DOHH2 (cell line): Measurements from ENCODE around the gene EML6.

Experiments
- H3F3A ChIP-seq: fragments of 200-600 bp; sonication (generic), shearing (Covaris generic); 2 replicates; pipeline ENCODE4 v1.6.0; 2016; ENCODE audit warnings: antibody characterized with exemption, mild to moderate bottlenecking; ENCODE audit not compliant: control insufficient read depth, insufficient read depth
- H3K27ac ChIP-seq: fragments of 200-600 bp; sonication (generic); 2 replicates; pipeline ENCODE4 v1.5.1; 2014; ENCODE audit warnings: low read depth, mild to moderate bottlenecking, low read length, moderate library complexity
- H3K27me3 ChIP-seq: fragments of 200-600 bp; sonication (generic); 2 replicates; pipeline ENCODE4 v1.6.1; 2014; ENCODE audit warnings: mild to moderate bottlenecking, low read length, mixed read lengths; ENCODE audit not compliant: control insufficient read depth
- H3K36me3 ChIP-seq: fragments of 200-600 bp; sonication (generic); 2 replicates; pipeline ENCODE4 v1.6.1; 2014; ENCODE audit warnings: mild to moderate bottlenecking, low read length, moderate library complexity, mixed read lengths; ENCODE audit not compliant: control insufficient read depth
- H3K4me1 ChIP-seq: fragments of 200-600 bp; sonication (generic); 2 replicates; pipeline ENCODE4 v1.6.1; 2014; ENCODE audit warnings: mild to moderate bottlenecking, low read length, mixed read lengths; ENCODE audit not compliant: control insufficient read depth
- H3K4me2 ChIP-seq: fragments of 200-600 bp; sonication (generic); 2 replicates; pipeline ENCODE4 v1.6.0; 2014; ENCODE audit warnings: mild to moderate bottlenecking, low read length, moderate library complexity
- H3K4me3 ChIP-seq: fragments of 200-600 bp; sonication (generic); 2 replicates; pipeline ENCODE4 v1.5.1; 2014; ENCODE audit warnings: mild to moderate bottlenecking, low read length, mixed read lengths
- H3K79me2 ChIP-seq: fragments of 200-600 bp; sonication (generic); 2 replicates; pipeline ENCODE4 v1.6.1; 2014; ENCODE audit warnings: mild to moderate bottlenecking, low read length, mixed read lengths; ENCODE audit not compliant: control insufficient read depth
- H3K9me2 ChIP-seq: fragments of 200-600 bp; sonication (generic); replicated peaks from 2 replicates; pipeline ENCODE4 v1.6.1; 2014; ENCODE audit warnings: mild to moderate bottlenecking, low read length, mixed read lengths; ENCODE audit not compliant: control insufficient read depth
- H3K9me3 ChIP-seq: fragments of 200-600 bp; sonication (generic); 2 replicates; pipeline ENCODE4 v1.6.1; 2014; ENCODE audit warnings: antibody characterized with exemption, low read length, mixed read lengths; ENCODE audit not compliant: control insufficient read depth, insufficient read depth
- H4K20me1 ChIP-seq: fragments of 200-600 bp; sonication (generic); 2 replicates; pipeline ENCODE4 v1.6.0; 2014; ENCODE audit warnings: low read depth, mild to moderate bottlenecking, antibody characterized with exemption, low read length, moderate library complexity; ENCODE audit not compliant: control insufficient read depth, insufficient read depth
- CTCF ChIP-seq: fragments of 200-600 bp; sonication (generic); IDR thresholded peaks from one replicate; pipeline ENCODE4 v1.5.1; 2014; ENCODE audit warnings: antibody characterized with exemption, mild to moderate bottlenecking, low read depth, low read length; ENCODE audit not compliant: poor library complexity, severe bottlenecking
- EZH2phosphoT487 ChIP-seq: fragments of 200-600 bp; sonication (generic); IDR thresholded peaks from 2 replicates; pipeline ENCODE4 v1.6.1; 2017; ENCODE audit warnings: borderline replicate concordance, mild to moderate bottlenecking, antibody characterized with exemption, low read length, moderate library complexity, mixed read lengths

The EML6 gene

GRCh38 chr2:54773838-54774237 is 50.4 kb downstream of the EML6 start:
- Histone ChIP-seq H3K9me2 (no peaks in the 10 kb centered on the region), H3K9me3 (peaks cover 21% of the 10 kb centered on the region), H3K27me3 (no peaks in the 10 kb centered on the region), H3K4me3 (no peak overlapping the region), H4K20me1 (no peaks in the 10 kb centered on the region), H3K4me2 (no peak overlapping the region), H3K4me1 (peaks cover 19% of the 10 kb centered on the region), H3K27ac (no peak overlapping the region), H3K79me2 (peaks cover 25% of the 10 kb centered on the region), H3F3A (no peaks in the 10 kb centered on the region), H3K36me3 (peaks cover 29% of the 10 kb centered on the region)
- TF ChIP-seq EZH2phosphoT487 (no peak), CTCF (no peak)

GRCh38 chr2:54775710-54776109 is 52.2 kb downstream of the EML6 start:
- peaks cover 21% of the 10 kb centered on the region for H3K79me2 ChIP-seq
- TF ChIP-seq EZH2phosphoT487 (no peak), CTCF (no peak)
- no peaks in the 10 kb centered on the region for H3K27me3 ChIP-seq
- H3K9me3 ChIP-seq = peaks cover 21% of the 10 kb centered on the region
- no peak overlapping the region for H3K4me2 ChIP-seq
- H3K9me2 ChIP-seq = no peaks in the 10 kb centered on the region
- no peak overlapping the region for H3K4me3 ChIP-seq
- H3K27ac ChIP-seq = no peak overlapping the region
- H3F3A ChIP-seq = peaks cover 7% of the 10 kb centered on the region
- peaks cover 28% of the 10 kb centered on the region for H3K36me3 ChIP-seq
- H4K20me1 ChIP-seq = no peaks in the 10 kb centered on the region
- H3K4me1 ChIP-seq = peaks cover 25% of the 10 kb centered on the region

GRCh38 chr2:54776494-54776893 is 53.0 kb downstream of the EML6 start:
- Histone ChIP-seq H4K20me1 (no peaks in the 10 kb centered on the region), H3K9me3 (peaks cover 21% of the 10 kb centered on the region), H3K79me2 (peaks cover 23% of the 10 kb centered on the region), H3K27me3 (no peaks in the 10 kb centered on the region), H3K4me1 (peaks cover 33% of the 10 kb centered on the region), H3K27ac (no peak overlapping the region), H3F3A (peaks cover 7% of the 10 kb centered on the region), H3K9me2 (no peaks in the 10 kb centered on the region), H3K36me3 (peaks cover 27% of the 10 kb centered on the region), H3K4me3 (no peak overlapping the region), H3K4me2 (no peak overlapping the region)
- no peak for TF ChIP-seq CTCF
- no peak for TF ChIP-seq EZH2phosphoT487

- H3K27ac ChIP-seq = peak overlapping the region; percentile 82
- no peaks in the 10 kb centered on the region for H4K20me1 ChIP-seq
- H3K79me2 ChIP-seq = peaks cover 47% of the 10 kb centered on the region
- H3F3A ChIP-seq = peaks cover 14% of the 10 kb centered on the region
- TF ChIP-seq EZH2phosphoT487 (no peak), CTCF (no peak)
- peaks cover 71% of the 10 kb centered on the region for H3K4me1 ChIP-seq
- H3K4me2 ChIP-seq = peak overlapping the region; percentile 83
- peaks cover 22% of the 10 kb centered on the region for H3K36me3 ChIP-seq
- H3K9me3 ChIP-seq = no peaks in the 10 kb centered on the region
- peak overlapping the region; percentile 64 for H3K4me3 ChIP-seq
- no peaks in the 10 kb centered on the region for H3K9me2 ChIP-seq
- H3K27me3 ChIP-seq = no peaks in the 10 kb centered on the region
Observed at GRCh38 chr2:54783349-54783748, 59.9 kb downstream of the EML6 start.
